Nephron (organoid): ENCODE results near the gene RTL10.

Experiments
- H3K27ac Mint-ChIP-seq, 3 experiments: 2 replicates each; pipeline ENCODE4 v1.8.0; 2020; ENCODE audit warnings: mixed read lengths in 3 of 3, mild to moderate bottlenecking in 2 of 3, moderate library complexity in 1 of 3
- H3K27me3 Mint-ChIP-seq: 2 replicates; pipeline ENCODE4 v1.8.0; 2021; ENCODE audit warnings: low read depth, mild to moderate bottlenecking, moderate library complexity, mixed read lengths
- H3K36me3 Mint-ChIP-seq: 2 replicates; pipeline ENCODE4 v1.8.0; 2020; ENCODE audit warnings: low read depth, mixed read lengths
- H3K4me1 Mint-ChIP-seq: 2 replicates; pipeline ENCODE4 v1.8.0; 2020; ENCODE audit warnings: mixed read lengths
- H3K4me3 Mint-ChIP-seq, 3 experiments: 2 replicates each; pipeline ENCODE4 v1.8.0; 2020; ENCODE audit warnings: mild to moderate bottlenecking in 3 of 3, mixed read lengths in 3 of 3, moderate library complexity in 2 of 3
- H3K9me3 Mint-ChIP-seq: 2 replicates; pipeline ENCODE4 v1.8.0; 2020; ENCODE audit warnings: mixed read lengths
- TF ChIP-seq, protein P1 (sequence below), 3 experiments: fragments of 200-600 bp; sonication (generic); IDR thresholded peaks; one replicate each; pipeline ENCODE4 v1.5.0; 2021; ENCODE audit warnings: antibody characterized with exemption in 3 of 3; ENCODE audit not compliant: unreplicated experiment in 3 of 3

Gene RTL10

DNA sequence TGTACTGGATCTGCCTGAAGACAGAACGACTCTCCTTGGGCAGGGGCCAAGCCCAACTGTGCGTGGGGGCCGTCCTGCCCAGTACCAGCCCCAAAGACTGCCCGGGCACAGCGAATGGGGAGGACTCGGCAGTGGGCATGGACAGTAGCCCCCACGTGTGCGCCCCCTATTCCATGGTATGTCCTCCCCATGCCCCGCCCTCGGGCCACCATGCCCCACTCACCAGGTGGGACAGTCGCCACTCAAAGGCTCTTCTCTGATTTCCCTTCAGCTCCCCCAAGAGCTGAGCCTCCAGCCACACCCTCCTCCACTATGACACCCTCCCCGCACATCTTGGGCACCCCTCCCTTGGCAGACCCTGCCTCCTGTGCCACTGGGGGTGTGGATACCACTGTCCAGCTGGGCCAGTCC lies 43.5 kb downstream of the RTL10 start:
- TF ChIP-seq, protein P1, sequence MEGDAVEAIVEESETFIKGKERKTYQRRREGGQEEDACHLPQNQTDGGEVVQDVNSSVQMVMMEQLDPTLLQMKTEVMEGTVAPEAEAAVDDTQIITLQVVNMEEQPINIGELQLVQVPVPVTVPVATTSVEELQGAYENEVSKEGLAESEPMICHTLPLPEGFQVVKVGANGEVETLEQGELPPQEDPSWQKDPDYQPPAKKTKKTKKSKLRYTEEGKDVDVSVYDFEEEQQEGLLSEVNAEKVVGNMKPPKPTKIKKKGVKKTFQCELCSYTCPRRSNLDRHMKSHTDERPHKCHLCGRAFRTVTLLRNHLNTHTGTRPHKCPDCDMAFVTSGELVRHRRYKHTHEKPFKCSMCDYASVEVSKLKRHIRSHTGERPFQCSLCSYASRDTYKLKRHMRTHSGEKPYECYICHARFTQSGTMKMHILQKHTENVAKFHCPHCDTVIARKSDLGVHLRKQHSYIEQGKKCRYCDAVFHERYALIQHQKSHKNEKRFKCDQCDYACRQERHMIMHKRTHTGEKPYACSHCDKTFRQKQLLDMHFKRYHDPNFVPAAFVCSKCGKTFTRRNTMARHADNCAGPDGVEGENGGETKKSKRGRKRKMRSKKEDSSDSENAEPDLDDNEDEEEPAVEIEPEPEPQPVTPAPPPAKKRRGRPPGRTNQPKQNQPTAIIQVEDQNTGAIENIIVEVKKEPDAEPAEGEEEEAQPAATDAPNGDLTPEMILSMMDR (IDR thresholded peaks at IDR 0.05; ENCODE audit: unreplicated experiment in 3 of 3) = no peak
- no peak overlapping the region for H3K27ac Mint-ChIP-seq
- H3K36me3 Mint-ChIP-seq = peaks cover 3% of the 10 kb centered on the region
- peaks cover 9% of the 10 kb centered on the region for H3K4me1 Mint-ChIP-seq
- H3K4me3 Mint-ChIP-seq = no peak overlapping the region
- H3K27me3 Mint-ChIP-seq = peaks cover 25% of the 10 kb centered on the region
- H3K9me3 Mint-ChIP-seq = no peaks in the 10 kb centered on the region

DNA sequence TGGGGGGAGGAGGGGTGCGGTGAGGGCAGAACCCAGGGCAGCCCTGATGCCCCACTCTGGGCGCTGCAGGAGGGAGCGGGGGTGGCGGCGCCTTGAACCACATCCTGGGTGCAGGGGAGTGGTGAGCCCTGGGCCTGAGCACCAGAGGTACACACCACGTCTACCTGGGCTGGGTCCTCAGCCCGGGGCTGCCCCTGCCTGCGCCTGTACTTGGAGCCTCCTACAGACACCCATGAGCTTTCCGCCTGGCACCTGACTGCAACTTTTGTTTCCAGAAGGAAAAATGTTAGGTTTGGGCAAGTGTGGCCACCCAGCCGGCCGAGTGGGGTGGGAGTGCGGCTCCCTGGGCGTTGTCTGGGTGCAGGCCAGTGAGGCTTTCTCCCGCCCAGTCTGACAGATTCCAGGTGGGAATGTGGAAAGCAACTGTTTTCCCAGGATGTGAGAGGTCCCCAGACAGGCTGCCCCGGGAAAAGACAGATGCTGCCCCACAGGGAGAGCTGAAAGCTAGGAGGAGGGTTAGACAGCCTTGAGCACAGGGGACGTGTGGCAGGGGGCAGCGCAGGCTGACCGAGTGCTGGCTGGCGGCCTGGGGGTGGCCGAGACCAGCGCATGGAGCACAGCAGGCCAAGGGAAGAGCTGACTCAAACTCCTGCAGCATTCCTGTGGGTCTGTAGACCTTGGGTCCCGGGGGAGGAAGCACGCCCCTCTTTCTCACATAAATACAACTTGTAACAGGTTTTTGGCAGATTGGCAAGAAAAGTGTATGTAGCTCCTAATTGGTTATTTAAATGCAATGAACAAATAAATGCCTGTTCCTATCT lies 44.1 kb downstream of the RTL10 start:
- Mint-ChIP-seq H3K27ac (no peak overlapping the region), H3K4me1 (peaks cover 9% of the 10 kb centered on the region), H3K9me3 (no peaks in the 10 kb centered on the region)

DNA sequence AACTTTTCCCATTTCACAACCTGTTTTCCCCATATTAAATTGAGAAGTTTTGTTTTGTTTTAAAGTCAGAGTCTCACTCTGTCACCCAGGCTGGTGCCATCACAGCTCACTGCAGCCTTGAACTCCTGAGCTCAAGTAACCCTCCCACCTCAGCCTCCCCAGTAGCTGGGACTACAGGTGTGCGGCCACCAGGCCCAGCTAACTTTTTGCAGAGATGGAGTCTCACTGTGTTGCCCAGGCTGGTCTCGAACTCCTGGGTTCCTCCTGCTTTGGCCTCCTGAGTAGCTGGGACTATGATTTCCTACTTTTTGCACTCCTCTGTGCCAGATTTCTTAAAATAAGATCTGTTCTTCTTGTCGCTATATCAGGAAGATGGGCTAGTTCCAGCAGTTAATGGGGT lies 44.9 kb downstream of the RTL10 start:
- Mint-ChIP-seq H3K4me1 (peaks cover 9% of the 10 kb centered on the region), H3K27ac (no peak overlapping the region), H3K4me3 (no peak overlapping the region), H3K9me3 (no peaks in the 10 kb centered on the region), H3K27me3 (peaks cover 25% of the 10 kb centered on the region), H3K36me3 (peaks cover 3% of the 10 kb centered on the region)
- TF ChIP-seq, protein P1 (IDR thresholded peaks at IDR 0.05; ENCODE audit: unreplicated experiment in 3 of 3) = no peak

More for the DNA sequence above, 44.1 kb downstream of the RTL10 start:
- Mint-ChIP-seq H3K36me3 (peaks cover 3% of the 10 kb centered on the region), H3K4me3 (no peak overlapping the region), H3K27me3 (peaks cover 25% of the 10 kb centered on the region)
- TF ChIP-seq, protein P1 (IDR thresholded peaks at IDR 0.05; ENCODE audit: unreplicated experiment in 3 of 3) = no peak

DNA sequence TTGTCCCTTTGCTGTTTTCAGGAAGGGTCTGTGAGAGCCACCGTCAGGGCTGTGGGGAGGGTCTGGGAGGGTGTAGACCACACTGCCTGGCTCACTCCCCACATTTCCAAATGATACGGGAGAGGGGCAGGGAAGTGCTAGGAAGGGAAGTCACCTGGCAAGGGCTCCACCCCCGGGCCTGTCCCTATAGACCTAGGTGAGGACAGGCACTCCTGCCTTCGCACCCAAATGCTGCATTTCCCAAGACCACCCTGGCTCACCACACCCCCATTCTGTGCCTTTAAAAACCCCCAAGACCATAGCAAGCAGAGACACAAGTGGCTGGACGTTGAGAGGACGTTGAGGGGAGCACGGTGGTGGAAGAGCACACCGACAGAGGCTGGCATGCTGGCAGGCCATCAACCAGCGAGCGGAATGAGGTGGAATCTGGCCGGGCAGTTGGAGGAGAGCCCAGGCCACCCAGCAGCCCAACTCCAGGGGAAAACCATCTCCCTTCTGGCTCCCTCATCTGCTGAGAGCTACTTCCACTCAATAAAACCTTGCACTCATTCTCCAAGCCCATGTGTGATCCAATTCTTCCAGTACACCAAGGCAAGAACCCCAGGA lies 45.7 kb downstream of the RTL10 start:
- peaks cover 3% of the 10 kb centered on the region for H3K36me3 Mint-ChIP-seq
- no peak overlapping the region for H3K27ac Mint-ChIP-seq
- peaks cover 9% of the 10 kb centered on the region for H3K4me1 Mint-ChIP-seq

DNA sequence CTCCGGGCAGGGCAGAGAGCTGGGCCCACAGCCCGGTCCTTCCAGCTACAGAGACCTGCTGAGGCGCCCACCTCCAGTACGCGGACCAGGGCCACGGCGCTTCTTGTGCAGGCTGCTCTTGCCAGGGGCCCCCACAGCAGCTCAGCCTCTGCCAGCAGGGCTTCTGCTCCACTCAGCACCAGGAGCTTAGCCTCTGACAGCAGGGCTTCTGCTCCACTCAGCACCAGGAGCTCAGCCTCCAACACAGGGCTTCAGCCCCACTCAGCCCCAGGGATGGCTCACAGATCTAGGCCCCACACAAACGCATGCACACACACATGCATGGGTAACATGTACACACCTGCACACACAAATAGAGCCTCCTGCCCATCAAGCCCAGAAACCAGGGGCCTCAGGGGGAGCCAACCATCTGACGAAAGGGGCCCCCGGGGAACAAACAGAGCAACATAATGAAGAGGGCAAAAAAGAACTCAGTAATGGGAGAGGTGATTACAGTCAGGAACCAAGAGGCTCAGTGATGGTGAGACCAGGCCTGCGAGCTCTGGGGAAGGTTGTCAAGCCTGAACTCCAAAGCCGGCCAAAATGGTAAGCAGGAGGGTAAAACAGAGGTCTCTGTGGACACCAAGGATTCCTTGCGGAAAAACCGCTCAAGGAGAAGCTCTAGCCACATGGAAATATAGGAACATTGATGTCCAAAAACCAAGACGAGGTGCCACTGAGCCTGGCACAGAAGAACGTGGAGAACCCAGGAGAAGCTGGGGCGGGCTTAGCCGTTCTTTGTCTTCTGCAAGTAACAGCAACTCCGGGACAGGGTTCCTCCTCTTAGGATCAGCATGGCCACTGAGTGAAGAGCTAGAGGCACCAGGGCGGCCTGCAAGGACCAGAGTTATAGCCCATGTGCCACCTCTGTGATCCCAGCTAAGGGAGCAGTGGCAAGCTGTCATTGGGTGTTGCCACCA lies 46.5 kb downstream of the RTL10 start:
- H3K4me1 Mint-ChIP-seq = peaks cover 9% of the 10 kb centered on the region

More for the DNA sequence above, 45.7 kb downstream of the RTL10 start:
- no peak overlapping the region for H3K4me3 Mint-ChIP-seq
- H3K27me3 Mint-ChIP-seq = peaks cover 25% of the 10 kb centered on the region
- TF ChIP-seq, protein P1 (IDR thresholded peaks at IDR 0.05; ENCODE audit: unreplicated experiment in 3 of 3) = no peak
- no peaks in the 10 kb centered on the region for H3K9me3 Mint-ChIP-seq

More for the DNA sequence above, 46.5 kb downstream of the RTL10 start:
- H3K36me3 Mint-ChIP-seq = peaks cover 3% of the 10 kb centered on the region
- H3K27me3 Mint-ChIP-seq = peaks cover 25% of the 10 kb centered on the region
- no peak overlapping the region for H3K4me3 Mint-ChIP-seq
- TF ChIP-seq, protein P1 (IDR thresholded peaks at IDR 0.05; ENCODE audit: unreplicated experiment in 3 of 3) = no peak
- H3K9me3 Mint-ChIP-seq = no peaks in the 10 kb centered on the region
- no peak overlapping the region for H3K27ac Mint-ChIP-seq
